HG03159 (cell line): Measurements from ENCODE around the gene PRRT1B.
"Not testable (repeated sequence)": the region's sequence is repeated elsewhere in the genome, so short reads cannot be mapped to it uniquely, and the experiment has no call there.

Experiments used
- ATAC-seq: cut with Tn5 transposase; IDR thresholded peaks from one replicate; pipeline ENCODE4 v1.9.1; 2021; ENCODE audit warnings: mild to moderate bottlenecking, moderate library complexity; ENCODE audit not compliant: unreplicated experiment

The PRRT1B gene

GRCh38 chr9:131549186-131549585 is 3.9 kb downstream of the PRRT1B start:
- ATAC-seq, result not testable (repeated sequence)

GRCh38 chr9:131550465-131550864 is 5.1 kb downstream of the PRRT1B start:
- ATAC-seq, result not testable (repeated sequence)

- ATAC-seq, result no peak
Observed at GRCh38 chr9:131552030-131552429, 6.7 kb downstream of the PRRT1B start.

- no peak for ATAC-seq
Observed at GRCh38 chr9:131554087-131554842, 8.9 kb downstream of the PRRT1B start.

- no peak for ATAC-seq
Observed at GRCh38 chr9:131554843-131555351, 9.6 kb downstream of the PRRT1B start.

- ATAC-seq, result no peak
Observed at GRCh38 chr9:131555841-131556673, 10.7 kb downstream of the PRRT1B start.

- ATAC-seq, result no peak
Observed at GRCh38 chr9:131557855-131558548, 12.7 kb downstream of the PRRT1B start.

- no peak for ATAC-seq
Observed at GRCh38 chr9:131559421-131560000, 14.2 kb downstream of the PRRT1B start.

GRCh38 chr9:131562032-131562959 is 17.0 kb downstream of the PRRT1B start:
- no peak for ATAC-seq

GRCh38 chr9:131565369-131565768 is 20.0 kb downstream of the PRRT1B start:
- no peak for ATAC-seq

GRCh38 chr9:131566158-131566557 is 20.8 kb downstream of the PRRT1B start:
- no peak for ATAC-seq

GRCh38 chr9:131567910-131568309 is 22.6 kb downstream of the PRRT1B start:
- no peak for ATAC-seq

- ATAC-seq, result no peak
Observed at GRCh38 chr9:131574730-131575640, 29.7 kb downstream of the PRRT1B start.

GRCh38 chr9:131575946-131576853 is 30.9 kb downstream of the PRRT1B start:
- ATAC-seq, result no peak

- ATAC-seq, result no peak
Observed at GRCh38 chr9:131577005-131578000, 32.0 kb downstream of the PRRT1B start.

GRCh38 chr9:131578021-131578420 is 32.7 kb downstream of the PRRT1B start:
- no peak for ATAC-seq
